ENCODE measurements around the gene RGL1. TPM values are rescaled to one million over a fixed set of nuclear protein-coding genes. Genes with fewer than 3 reads are reported as not detected.
A peak's percentile ranks its signal among the peaks of the same experiment; 100 is the strongest.

Gene RGL1
- total RNA-seq, 1 experiment from 2014 or later: 34.5 TPM

GRCh38 chr1:183850852-183851251 lies 45.9 kb downstream of the RGL1 start:
- no peak overlapping the region for H3K27ac Mint-ChIP-seq (ENCODE audit: unreplicated experiment)
- H3K27me3 Mint-ChIP-seq (ENCODE audit: insufficient read depth, unreplicated experiment): no peaks in the 10 kb centered on the region
- H3K36me3 ChIP-seq (ENCODE audit: control insufficient read depth, insufficient read depth, low read length): no peaks in the 10 kb centered on the region
- H3K4me3 Mint-ChIP-seq (ENCODE audit: unreplicated experiment): no peak overlapping the region
- intact Hi-C loops (cut with micrococcal nuclease; ENCODE audit: unreplicated experiment): no loop called here
- H3K36me3 Mint-ChIP-seq (ENCODE audit: insufficient read depth, unreplicated experiment): peaks cover 30% of the 10 kb centered on the region
- TF ChIP-seq CTCF (IDR thresholded peaks at IDR 0.05; ENCODE audit: insufficient read depth in 1 of 2, low read depth in 1 of 2, low read length in 1 of 2, severe bottlenecking in 1 of 2, unreplicated experiment in 1 of 2): no peak
- CTCF ChIA-PET: no interaction called here
- peaks cover 7% of the 10 kb centered on the region for H3K4me1 Mint-ChIP-seq (ENCODE audit: low read depth, unreplicated experiment)
- H3K27me3 ChIP-seq (replicated peaks; ENCODE audit: control insufficient read depth, insufficient read depth, low read length): no peaks in the 10 kb centered on the region
- H3K9me3 Mint-ChIP-seq (ENCODE audit: unreplicated experiment): no peaks in the 10 kb centered on the region
- no peak for DNase-seq
- H3K4me1 ChIP-seq: peaks cover 12% of the 10 kb centered on the region
- no TSS peak for BruUV-seq (replicated peaks)
- H3K4me3 ChIP-seq (ENCODE audit: low read depth, low read length): no peak overlapping the region
- 0 out of 2 replicates have a peak, but pooled peaks cover 2% of the 10 kb centered on the region for H3K9me3 ChIP-seq
- POLR2A ChIA-PET: no interaction called here

GRCh38 chr1:183859119-183859518 lies 54.2 kb downstream of the RGL1 start:
- Mint-ChIP-seq H3K4me1 (ENCODE audit: low read depth, unreplicated experiment) (peaks cover 42% of the 10 kb centered on the region), H3K9me3 (ENCODE audit: unreplicated experiment) (no peaks in the 10 kb centered on the region), H3K36me3 (ENCODE audit: insufficient read depth, unreplicated experiment) (peaks cover 32% of the 10 kb centered on the region), H3K4me3 (ENCODE audit: unreplicated experiment) (no peak overlapping the region), H3K27me3 (ENCODE audit: insufficient read depth, unreplicated experiment) (no peaks in the 10 kb centered on the region), H3K27ac (ENCODE audit: unreplicated experiment) (peak overlapping the region; percentile 11)
- Histone ChIP-seq H3K27me3 (replicated peaks; ENCODE audit: control insufficient read depth, insufficient read depth, low read length) (no peaks in the 10 kb centered on the region), H3K36me3 (ENCODE audit: control insufficient read depth, insufficient read depth, low read length) (no peaks in the 10 kb centered on the region), H3K4me3 (ENCODE audit: low read depth, low read length) (no peak overlapping the region), H3K4me1 (peaks cover 28% of the 10 kb centered on the region), H3K9me3 (no peaks in the 10 kb centered on the region; the same call in 1 of the 2 replicates)
- ChIA-PET CTCF (no interaction called here), POLR2A (interaction anchor here (0.6 kb wide), 1 partner anchor 105 kb away, joined by 3 read pairs; no protein-coding TSS in a partner anchor)
- intact Hi-C loops (cut with micrococcal nuclease; ENCODE audit: unreplicated experiment): loop anchor here (1.0 kb wide), 1 partner anchor 8 kb away; no protein-coding TSS in a partner anchor
- DNase-seq: no peak
- no TSS peak for BruUV-seq (replicated peaks)
- TF ChIP-seq CTCF (IDR thresholded peaks at IDR 0.05; ENCODE audit: insufficient read depth in 1 of 2, low read depth in 1 of 2, low read length in 1 of 2, severe bottlenecking in 1 of 2, unreplicated experiment in 1 of 2): no peak

- ChIA-PET CTCF (no interaction called here), POLR2A (no interaction called here)
- peaks cover 33% of the 10 kb centered on the region for H3K4me1 ChIP-seq
- no peak overlapping the region for H3K4me3 Mint-ChIP-seq (ENCODE audit: unreplicated experiment)
- TF ChIP-seq CTCF (IDR thresholded peaks at IDR 0.05; ENCODE audit: insufficient read depth in 1 of 2, low read depth in 1 of 2, low read length in 1 of 2, severe bottlenecking in 1 of 2, unreplicated experiment in 1 of 2): no peak
- H3K27me3 ChIP-seq (replicated peaks; ENCODE audit: control insufficient read depth, insufficient read depth, low read length): no peaks in the 10 kb centered on the region
- H3K4me1 Mint-ChIP-seq (ENCODE audit: low read depth, unreplicated experiment): peaks cover 48% of the 10 kb centered on the region
- no peaks in the 10 kb centered on the region for H3K36me3 ChIP-seq (ENCODE audit: control insufficient read depth, insufficient read depth, low read length)
- no peaks in the 10 kb centered on the region; the same call in 1 of the 2 replicates for H3K9me3 ChIP-seq
- BruUV-seq (replicated peaks): no TSS peak
- no peak overlapping the region for H3K4me3 ChIP-seq (ENCODE audit: low read depth, low read length)
- H3K36me3 Mint-ChIP-seq (ENCODE audit: insufficient read depth, unreplicated experiment): peaks cover 36% of the 10 kb centered on the region
- H3K27ac Mint-ChIP-seq (ENCODE audit: unreplicated experiment): peak overlapping the region; percentile 26
- no peaks in the 10 kb centered on the region for H3K9me3 Mint-ChIP-seq (ENCODE audit: unreplicated experiment)
- intact Hi-C loops (cut with micrococcal nuclease; ENCODE audit: unreplicated experiment): loop anchor here (1.0 kb wide), 1 partner anchor 7 kb away; no protein-coding TSS in a partner anchor
- DNase-seq: no peak
- no peaks in the 10 kb centered on the region for H3K27me3 Mint-ChIP-seq (ENCODE audit: insufficient read depth, unreplicated experiment)
These were observed 54.9 kb downstream of the RGL1 start for GRCh38 chr1:183859831-183860230.

Data from Caco-2 (cell line).